ENCODE results near the gene PRELP.

The PRELP gene

GRCh38 chr1:203526130-203526529, 50.5 kb downstream of the PRELP start:
- Histone ChIP-seq H4K91ac (ENCODE audit: low read depth, low read length, poor library complexity) (no peak overlapping the region), H3K4me3 (ENCODE audit: low read length in 2 of 2) (no peak overlapping the region), H3K23ac (ENCODE audit: low read depth, low read length, poor library complexity) (no peak overlapping the region), H2BK5ac (ENCODE audit: low read length) (no peak overlapping the region), H2AK5ac (ENCODE audit: low read depth, low read length) (no peak overlapping the region), H2BK12ac (ENCODE audit: low read length) (no peak overlapping the region), H3K4me1 (ENCODE audit: control insufficient read depth in 2 of 2, insufficient read depth in 1 of 2, low read depth in 1 of 2, low read length in 2 of 2) (peaks cover 16 to 33% of the 10 kb centered on the region in 2 donors), H3K14ac (ENCODE audit: low read length) (no peak overlapping the region), H3K18ac (ENCODE audit: low read length) (no peak overlapping the region), H3K4ac (ENCODE audit: low read length) (no peak overlapping the region), H3K9ac (ENCODE audit: low read depth, low read length, poor library complexity) (no peak overlapping the region), H3K36me3 (replicated peaks in 1 of 2; ENCODE audit: control insufficient read depth in 2 of 2, insufficient read depth in 2 of 2, low read length in 2 of 2) (no peaks in the 10 kb centered on the region), H4K8ac (ENCODE audit: low read depth, low read length) (no peak overlapping the region), H2AFZ (ENCODE audit: low read length) (no peak overlapping the region), H3K9me3 (replicated peaks in 1 of 2; ENCODE audit: control insufficient read depth in 2 of 2, insufficient read depth in 1 of 2, low read depth in 1 of 2, low read length in 2 of 2) (no peaks in the 10 kb centered on the region), H3K27me3 (ENCODE audit: control insufficient read depth in 3 of 3, insufficient read depth in 3 of 3, low read depth in 1 of 3, low read length in 3 of 3) (peaks cover 0 to 7% (median 0%) of the 10 kb centered on the region in 3 experiments), H3K79me1 (ENCODE audit: low read depth, low read length) (no peaks in the 10 kb centered on the region), H3K4me2 (ENCODE audit: insufficient read depth, low read length, poor library complexity, severe bottlenecking) (no peak overlapping the region), H2BK120ac (ENCODE audit: low read depth, low read length) (no peak overlapping the region), H2BK15ac (ENCODE audit: low read length) (peak overlapping the region; percentile 13), H3K27ac (replicated peaks; ENCODE audit: low read length) (no peak overlapping the region)
- no peak for DNase-seq (ENCODE audit: low spot score)
- no CpG with 5 or more reads among the region's 5 CpGs for WGBS, 2 donors (ENCODE audit: extremely low coverage in 2 of 2, insufficient read length in 2 of 2, insufficient replicate concordance in 1 of 2)

GRCh38 chr1:203526572-203526971, 51.0 kb downstream of the PRELP start:
- no peak overlapping the region for H3K23ac ChIP-seq (ENCODE audit: low read depth, low read length, poor library complexity)
- no peak for DNase-seq (ENCODE audit: low spot score)

GRCh38 chr1:203527013-203527412, 51.4 kb downstream of the PRELP start:
- no peaks in the 10 kb centered on the region for H3K79me1 ChIP-seq (ENCODE audit: low read depth, low read length)
- no peak overlapping the region for H4K8ac ChIP-seq (ENCODE audit: low read depth, low read length)
- no peaks in the 10 kb centered on the region for H3K27me3 ChIP-seq (ENCODE audit: control insufficient read depth in 3 of 3, insufficient read depth in 3 of 3, low read depth in 1 of 3, low read length in 3 of 3)
- H3K9me3 ChIP-seq (replicated peaks in 1 of 2; ENCODE audit: control insufficient read depth in 2 of 2, insufficient read depth in 1 of 2, low read depth in 1 of 2, low read length in 2 of 2) = no peaks in the 10 kb centered on the region
- H2BK5ac ChIP-seq (ENCODE audit: low read length) = no peak overlapping the region
- no peak overlapping the region for H3K27ac ChIP-seq (replicated peaks; ENCODE audit: low read length)
- no peak overlapping the region for H3K4me2 ChIP-seq (ENCODE audit: insufficient read depth, low read length, poor library complexity, severe bottlenecking)
- H2BK15ac ChIP-seq (ENCODE audit: low read length) = peak overlapping the region; percentile 82
- peak overlapping the region in 1 of 2 donors; percentile 66 for H3K4me3 ChIP-seq (ENCODE audit: low read length in 2 of 2)
- no peak overlapping the region for H4K91ac ChIP-seq (ENCODE audit: low read depth, low read length, poor library complexity)
- peaks cover 8 to 25% of the 10 kb centered on the region in 2 donors for H3K4me1 ChIP-seq (ENCODE audit: control insufficient read depth in 2 of 2, insufficient read depth in 1 of 2, low read depth in 1 of 2, low read length in 2 of 2)
- H2BK12ac ChIP-seq (ENCODE audit: low read length) = peak overlapping the region; percentile 79
- H3K36me3 ChIP-seq (replicated peaks in 1 of 2; ENCODE audit: control insufficient read depth in 2 of 2, insufficient read depth in 2 of 2, low read length in 2 of 2) = no peaks in the 10 kb centered on the region
- no peak overlapping the region for H3K4ac ChIP-seq (ENCODE audit: low read length)
- H2AK5ac ChIP-seq (ENCODE audit: low read depth, low read length) = no peak overlapping the region
- peak overlapping the region; percentile 85 for H3K14ac ChIP-seq (ENCODE audit: low read length)
- H3K9ac ChIP-seq (ENCODE audit: low read depth, low read length, poor library complexity) = peak overlapping the region; percentile 9
- peak overlapping the region; percentile 36 for H3K18ac ChIP-seq (ENCODE audit: low read length)
- no peak overlapping the region for H3K23ac ChIP-seq (ENCODE audit: low read depth, low read length, poor library complexity)
- H2AFZ ChIP-seq (ENCODE audit: low read length) = no peak overlapping the region
- H2BK120ac ChIP-seq (ENCODE audit: low read depth, low read length) = no peak overlapping the region
- no peak for DNase-seq (ENCODE audit: low spot score)

More at GRCh38 chr1:203526572-203526971, 51.0 kb downstream of the PRELP start:
- Histone ChIP-seq H4K8ac (ENCODE audit: low read depth, low read length) (no peak overlapping the region), H4K91ac (ENCODE audit: low read depth, low read length, poor library complexity) (no peak overlapping the region), H3K27me3 (ENCODE audit: control insufficient read depth in 3 of 3, insufficient read depth in 3 of 3, low read depth in 1 of 3, low read length in 3 of 3) (peaks cover 0 to 3% (median 0%) of the 10 kb centered on the region in 3 experiments), H2AFZ (ENCODE audit: low read length) (no peak overlapping the region), H2BK5ac (ENCODE audit: low read length) (no peak overlapping the region), H3K9ac (ENCODE audit: low read depth, low read length, poor library complexity) (peak overlapping the region; percentile 5), H3K18ac (ENCODE audit: low read length) (peak overlapping the region; percentile 36), H3K36me3 (replicated peaks in 1 of 2; ENCODE audit: control insufficient read depth in 2 of 2, insufficient read depth in 2 of 2, low read length in 2 of 2) (no peaks in the 10 kb centered on the region), H3K27ac (replicated peaks; ENCODE audit: low read length) (no peak overlapping the region), H3K79me1 (ENCODE audit: low read depth, low read length) (no peaks in the 10 kb centered on the region), H3K14ac (ENCODE audit: low read length) (no peak overlapping the region), H3K4me1 (ENCODE audit: control insufficient read depth in 2 of 2, insufficient read depth in 1 of 2, low read depth in 1 of 2, low read length in 2 of 2) (peaks cover 12 to 29% of the 10 kb centered on the region in 2 donors), H2BK15ac (ENCODE audit: low read length) (peak overlapping the region; percentile 82), H3K4ac (ENCODE audit: low read length) (no peak overlapping the region), H2AK5ac (ENCODE audit: low read depth, low read length) (no peak overlapping the region), H3K4me3 (ENCODE audit: low read length in 2 of 2) (no peak overlapping the region), H3K4me2 (ENCODE audit: insufficient read depth, low read length, poor library complexity, severe bottlenecking) (no peak overlapping the region), H2BK12ac (ENCODE audit: low read length) (peak overlapping the region; percentile 79), H3K9me3 (replicated peaks in 1 of 2; ENCODE audit: control insufficient read depth in 2 of 2, insufficient read depth in 1 of 2, low read depth in 1 of 2, low read length in 2 of 2) (no peaks in the 10 kb centered on the region), H2BK120ac (ENCODE audit: low read depth, low read length) (no peak overlapping the region)
- no CpG with 5 or more reads among the region's 6 CpGs for WGBS, 2 donors (ENCODE audit: extremely low coverage in 2 of 2, insufficient read length in 2 of 2, insufficient replicate concordance in 1 of 2)

DNA sequence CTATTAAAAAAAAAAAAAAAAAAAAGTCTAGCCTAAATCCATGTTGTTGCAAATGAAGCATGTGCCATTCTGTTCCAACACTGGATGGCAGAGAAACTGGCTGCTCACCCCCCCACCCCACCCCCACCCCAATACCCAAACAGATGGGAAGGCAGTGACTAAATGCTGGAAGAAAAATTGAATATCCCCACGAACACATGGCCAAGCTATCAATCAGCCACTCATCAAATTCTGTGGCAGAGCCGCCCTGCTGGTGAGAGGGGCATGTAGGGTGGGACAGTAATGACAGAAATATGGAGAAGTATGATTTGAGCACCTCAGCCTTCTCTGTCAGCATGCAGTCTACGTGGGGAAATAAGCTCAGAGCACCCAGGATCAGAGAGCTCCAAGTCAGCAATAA, 52.5 kb downstream of the PRELP start:
- no peaks in the 10 kb centered on the region for H3K36me3 ChIP-seq (replicated peaks in 1 of 2; ENCODE audit: control insufficient read depth in 2 of 2, insufficient read depth in 2 of 2, low read length in 2 of 2)
- H3K14ac ChIP-seq (ENCODE audit: low read length) = no peak overlapping the region
- no peak overlapping the region for H3K27ac ChIP-seq (replicated peaks; ENCODE audit: low read length)
- H3K9ac ChIP-seq (ENCODE audit: low read depth, low read length, poor library complexity) = no peak overlapping the region
- H3K4ac ChIP-seq (ENCODE audit: low read length) = no peak overlapping the region
- H2BK120ac ChIP-seq (ENCODE audit: low read depth, low read length) = no peak overlapping the region
- no peak overlapping the region for H3K18ac ChIP-seq (ENCODE audit: low read length)
- H3K27me3 ChIP-seq (ENCODE audit: control insufficient read depth in 3 of 3, insufficient read depth in 3 of 3, low read depth in 1 of 3, low read length in 3 of 3) = no peaks in the 10 kb centered on the region
- no peak overlapping the region for H4K8ac ChIP-seq (ENCODE audit: low read depth, low read length)
- no peaks in the 10 kb centered on the region for H3K79me1 ChIP-seq (ENCODE audit: low read depth, low read length)
- H3K4me3 ChIP-seq (ENCODE audit: low read length in 2 of 2) = no peak overlapping the region
- H2BK12ac ChIP-seq (ENCODE audit: low read length) = no peak overlapping the region
- H2AK5ac ChIP-seq (ENCODE audit: low read depth, low read length) = no peak overlapping the region
- peaks cover 2 to 16% of the 10 kb centered on the region in 2 donors for H3K4me1 ChIP-seq (ENCODE audit: control insufficient read depth in 2 of 2, insufficient read depth in 1 of 2, low read depth in 1 of 2, low read length in 2 of 2)
- no peak overlapping the region for H2BK15ac ChIP-seq (ENCODE audit: low read length)
- no peak overlapping the region for H3K4me2 ChIP-seq (ENCODE audit: insufficient read depth, low read length, poor library complexity, severe bottlenecking)
- no peak overlapping the region for H4K91ac ChIP-seq (ENCODE audit: low read depth, low read length, poor library complexity)
- H3K9me3 ChIP-seq (replicated peaks in 1 of 2; ENCODE audit: control insufficient read depth in 2 of 2, insufficient read depth in 1 of 2, low read depth in 1 of 2, low read length in 2 of 2) = no peaks in the 10 kb centered on the region
- H2AFZ ChIP-seq (ENCODE audit: low read length) = no peak overlapping the region
- DNase-seq (ENCODE audit: low spot score) = no peak
- H2BK5ac ChIP-seq (ENCODE audit: low read length) = no peak overlapping the region
- no CpG with 5 or more reads among the region's 3 CpGs for WGBS, 2 donors (ENCODE audit: extremely low coverage in 2 of 2, insufficient read length in 2 of 2, insufficient replicate concordance in 1 of 2)
- H3K23ac ChIP-seq (ENCODE audit: low read depth, low read length, poor library complexity) = no peak overlapping the region

Measured in neuronal stem cell (in vitro differentiated cells).